HepG2 (cell line): Measurements from ENCODE around the gene RGS7. TPM values are rescaled to one million over a fixed set of nuclear protein-coding genes. Genes with fewer than 3 reads are reported as not detected.
"Not testable (repeated sequence)": the region's sequence is repeated elsewhere in the genome, so short reads cannot be mapped to it uniquely, and the experiment has no call there.

Experiments used
- ATAC-seq: fragments of 200-7000 bp; cut with Tn5 transposase; 3 replicates; pipeline ENCODE4 v1.9.1; 2020; ENCODE audit warnings: mild to moderate bottlenecking, moderate library complexity
- BruUV-seq: library from RNA; stranded (reverse); fragments of 400-500 nt; replicated peaks from 2 replicates; lab custom pipeline; 2021; lab: Mats Ljungman, UMichigan
- CTCF ChIA-PET: fragments of 300-600 bp; formaldehyde crosslinking; extraction: SDS; loops from one replicate; lab custom pipeline; 2021; ENCODE audit warnings: low total read pairs, inconsistent platforms, low intra/inter-chr PET ratio; lab: Yijun Ruan, JAX
- POLR2A ChIA-PET: fragments of 350-600 bp; sonication (Branson Sonifier 250); formaldehyde crosslinking; loops from one replicate; lab custom pipeline; 2020; ENCODE audit warnings: antibody characterized with exemption, inconsistent platforms; lab: Yijun Ruan, JAX
- DNase-seq: peaks from one replicate; pipeline ENCODE4 v3.0.0-alpha.2; 2015; ENCODE audit warnings: low spot score
- FAIRE-seq: peaks from 3 replicates; lab custom pipeline; 2011; peaks lifted over from hg19 to GRCh38; lab: Jason Lieb, UNC
- H2AFZ ChIP-seq: one replicate; pipeline ENCODE4 v1.6.1; 2011; ENCODE audit warnings: low read length, inconsistent platforms
- H3K27ac ChIP-seq: fragments of 300-600 bp; 3 replicates; pipeline ENCODE4 v1.8.0; 2011; ENCODE audit warnings: mixed run types, mild to moderate bottlenecking, mixed read lengths, low read length, inconsistent platforms; ENCODE audit not compliant: insufficient read depth; ENCODE audit errors: extremely low read length
- H3K27me3 ChIP-seq, 2 experiments: fragments of 200-600 bp in 1 of 2; 2 replicates in 1 of 2; 3 replicates in 1 of 2; pipeline versions ENCODE4 v1.6.0 to v1.8.0; 2011; ENCODE audit warnings: low read length in 2 of 2, mild to moderate bottlenecking in 2 of 2, moderate library complexity in 2 of 2, inconsistent platforms in 1 of 2; ENCODE audit not compliant: insufficient read depth in 2 of 2, control insufficient read depth in 1 of 2
- H3K36me3 ChIP-seq, 2 experiments: fragments of 200-600 bp in 1 of 2; replicated peaks in 1 of 2; 2 replicates in 1 of 2; 3 replicates in 1 of 2; pipeline versions ENCODE4 v1.5.1 to v1.8.0; 2011; ENCODE audit warnings: low read length in 2 of 2, inconsistent platforms in 1 of 2; ENCODE audit not compliant: insufficient read depth in 2 of 2, control insufficient read depth in 1 of 2
- H3K4me1 ChIP-seq: 2 replicates; pipeline ENCODE4 v1.5.1; 2012; ENCODE audit warnings: low read length, inconsistent platforms; ENCODE audit not compliant: insufficient read depth
- H3K4me2 ChIP-seq: 2 replicates; pipeline ENCODE4 v1.6.0; 2011; ENCODE audit warnings: low read depth, low read length, inconsistent platforms
- H3K4me3 ChIP-seq, 3 experiments: fragments of 200-600 bp in 1 of 3; sonication (generic), shearing (Covaris generic) in 1 of 3; replicated peaks in 1 of 3; 2 replicates each; pipeline ENCODE4 v1.5.1; 2011 to 2016; ENCODE audit warnings: low read length in 3 of 3, inconsistent platforms in 2 of 3, low read depth in 2 of 3, mild to moderate bottlenecking in 2 of 3, control low read depth in 1 of 3, mixed read lengths in 1 of 3; ENCODE audit not compliant: insufficient read depth in 1 of 3
- H3K79me2 ChIP-seq: one replicate; pipeline ENCODE4 v1.6.1; 2011; ENCODE audit warnings: low read length, inconsistent platforms; ENCODE audit not compliant: insufficient read depth
- H3K9ac ChIP-seq: 2 replicates; pipeline ENCODE4 v1.6.0; 2011; ENCODE audit warnings: mild to moderate bottlenecking, low read depth, low read length, inconsistent platforms; ENCODE audit not compliant: insufficient read depth
- H3K9me3 ChIP-seq: 2 replicates; pipeline ENCODE4 v1.5.1; 2012; ENCODE audit warnings: mild to moderate bottlenecking, low read length
- H4K20me1 ChIP-seq: 2 replicates; pipeline ENCODE4 v1.6.0; 2011; ENCODE audit warnings: inconsistent platforms, mild to moderate bottlenecking, low read length, moderate library complexity; ENCODE audit not compliant: insufficient read depth
- EED ChIP-seq: sonication (generic); formaldehyde crosslinking; IDR thresholded peaks from 2 replicates; pipeline ENCODE4 v1.5.0; 2020; ENCODE audit warnings: mild to moderate bottlenecking, missing genetic modification reagents
- FIP1L1 ChIP-seq: fragments of 200-400 bp; formaldehyde crosslinking; IDR thresholded peaks from 2 replicates; pipeline ENCODE4 v1.6.1; 2018; ENCODE audit warnings: low read depth, mild to moderate bottlenecking, low read length, moderate library complexity, borderline replicate concordance; ENCODE audit not compliant: insufficient read depth
- ZNF775 ChIP-seq: sonication (generic); formaldehyde crosslinking; IDR thresholded peaks from 2 replicates; pipeline ENCODE4 v1.4.0; 2020; ENCODE audit warnings: missing genetic modification reagents, mild to moderate bottlenecking, moderate library complexity, borderline replicate concordance
- WGBS: methylation state at CpG from one replicate; pipeline ENCODE4 v1.1.6; 2017; ENCODE audit warnings: low lambda C conversion rate; 5-methylcytosine and 5-hydroxymethylcytosine counted together
- in situ Hi-C: cut with HindIII; loops from 2 replicates; pipeline ENCODE4 v1.10.0; 2017; ENCODE audit warnings: low pct_unique_long_range_greater_than_20kb; ENCODE audit not compliant: extremely low pct_ligation_motif_present
- intact Hi-C: fragments of 100-400 bp; cut with micrococcal nuclease; formaldehyde crosslinking; loops from one replicate; pipeline ENCODE4 v1.10.0; 2022; ENCODE audit not compliant: unreplicated experiment
- polyA plus RNA-seq, 8 experiments: library from polyadenylated mRNA; depleted of rRNA in 3 of 8; stranded (reverse) in 7 of 8; unstranded in 1 of 8; fragments of >200 nt; fragmentation: Illumina TruSeq in 4 of 8; extraction: Trizol in 4 of 8; gene quantifications; 2 replicates each; pipeline versions ENCODE4 v1.2.1 to v1.2.3, GENCODE V29; 2011 to 2016; ENCODE audit warnings: low read depth in 4 of 8, missing spikeins in 1 of 8, mixed read lengths in 1 of 8; ENCODE audit not compliant: insufficient read depth in 1 of 8
- total RNA-seq, 5 experiments: library from RNA; depleted of rRNA; stranded (reverse); fragments of >200 nt; fragmentation: Illumina TruSeq; extraction: Trizol; gene quantifications; 2 replicates each; pipeline ENCODE4 v1.2.3, GENCODE V29; 2016; ENCODE audit warnings: low read depth in 1 of 5
- TF ChIP-seq, protein P1 (sequence below): sonication (generic); formaldehyde crosslinking; IDR thresholded peaks from 2 replicates; pipeline ENCODE4 v1.8.0; 2022; ENCODE audit warnings: missing genetic modification reagents, mild to moderate bottlenecking, moderate library complexity, borderline replicate concordance

RGS7 gene
- total and polyA plus RNA-seq, 2 of the 13 experiments (the other 11 are each of a cell fraction or from before 2014, with no cell fraction given), result not detected

DNA sequence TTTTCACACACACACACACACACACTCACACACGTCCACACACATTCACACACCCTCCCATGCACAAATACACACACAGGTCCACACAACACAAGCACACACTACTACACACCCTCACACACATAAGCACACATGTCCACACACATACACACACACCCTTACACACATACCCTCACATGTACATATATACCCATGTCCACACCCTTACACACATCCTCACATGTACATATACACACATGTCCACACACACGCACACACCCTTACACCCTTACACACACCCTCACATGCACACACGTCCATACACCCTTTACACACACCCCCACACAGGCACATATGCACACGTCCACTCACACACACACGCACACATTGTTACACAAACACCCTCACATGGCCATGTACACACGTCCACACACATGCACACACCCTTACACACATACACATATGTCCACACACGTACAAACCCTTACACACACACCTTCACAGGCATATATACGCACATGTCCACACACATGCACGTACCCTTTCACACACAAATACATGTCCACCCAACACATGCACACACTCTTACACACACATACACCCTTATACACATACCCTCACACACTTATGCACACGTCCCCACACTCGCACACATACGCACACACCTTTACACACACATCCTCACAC is 50.7 kb downstream of the RGS7 start (continued):
- TF ChIP-seq FIP1L1, result no peak
- TF ChIP-seq EED, result no peak
- TF ChIP-seq, protein P1, sequence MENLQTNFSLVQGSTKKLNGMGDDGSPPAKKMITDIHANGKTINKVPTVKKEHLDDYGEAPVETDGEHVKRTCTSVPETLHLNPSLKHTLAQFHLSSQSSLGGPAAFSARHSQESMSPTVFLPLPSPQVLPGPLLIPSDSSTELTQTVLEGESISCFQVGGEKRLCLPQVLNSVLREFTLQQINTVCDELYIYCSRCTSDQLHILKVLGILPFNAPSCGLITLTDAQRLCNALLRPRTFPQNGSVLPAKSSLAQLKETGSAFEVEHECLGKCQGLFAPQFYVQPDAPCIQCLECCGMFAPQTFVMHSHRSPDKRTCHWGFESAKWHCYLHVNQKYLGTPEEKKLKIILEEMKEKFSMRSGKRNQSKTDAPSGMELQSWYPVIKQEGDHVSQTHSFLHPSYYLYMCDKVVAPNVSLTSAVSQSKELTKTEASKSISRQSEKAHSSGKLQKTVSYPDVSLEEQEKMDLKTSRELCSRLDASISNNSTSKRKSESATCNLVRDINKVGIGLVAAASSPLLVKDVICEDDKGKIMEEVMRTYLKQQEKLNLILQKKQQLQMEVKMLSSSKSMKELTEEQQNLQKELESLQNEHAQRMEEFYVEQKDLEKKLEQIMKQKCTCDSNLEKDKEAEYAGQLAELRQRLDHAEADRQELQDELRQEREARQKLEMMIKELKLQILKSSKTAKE (CRISPR knock-in tag), result no peak
- TF ChIP-seq ZNF775, result no peak

DNA sequence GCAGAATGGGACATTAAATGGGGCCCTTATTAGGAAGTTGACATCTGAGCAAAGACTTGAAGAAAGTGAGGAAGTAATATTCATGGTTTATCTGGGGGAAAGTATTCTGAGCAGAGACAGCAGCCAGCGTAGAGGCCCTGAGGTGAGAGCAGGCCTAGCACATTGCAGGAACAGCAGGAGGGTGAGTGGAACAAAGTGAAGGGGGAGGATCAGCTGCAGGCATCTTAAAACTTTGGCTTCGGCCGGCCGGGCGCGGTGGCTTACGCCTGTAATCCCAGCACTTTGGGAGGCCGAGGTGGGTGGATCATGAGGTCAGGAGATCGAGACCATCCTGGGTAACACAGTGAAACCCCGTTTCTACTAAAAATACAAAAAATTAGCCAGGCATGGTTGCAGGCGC is 55.0 kb downstream of the RGS7 start:
- H3K4me3 ChIP-seq, H3K36me3 ChIP-seq, H4K20me1 ChIP-seq, ATAC-seq, H2AFZ ChIP-seq, H3K9ac ChIP-seq, POLR2A ChIA-PET, in situ Hi-C loops, BruUV-seq, H3K27ac ChIP-seq, DNase-seq, H3K4me2 ChIP-seq, H3K79me2 ChIP-seq, H3K4me1 ChIP-seq, intact Hi-C loops, H3K27me3 ChIP-seq, CTCF ChIA-PET, FAIRE-seq: not testable (repeated sequence)
- H3K9me3 ChIP-seq, result peaks cover 39% of the 10 kb centered on the region
- 40% methylated on average over 11 of the region's 11 CpGs for WGBS
